HG02610 (cell line): ENCODE results near the gene APOBR.
"Not testable (repeated sequence)": the region's sequence is repeated elsewhere in the genome, so short reads cannot be mapped to it uniquely, and the experiment has no call there.

Experiments used
- ATAC-seq: cut with Tn5 transposase; IDR thresholded peaks from one replicate; pipeline ENCODE4 v1.9.1; 2021; ENCODE audit warnings: mild to moderate bottlenecking, moderate library complexity; ENCODE audit not compliant: unreplicated experiment

APOBR gene

GRCh38 chr16:28498666-28499381 lies 4.4 kb downstream of the APOBR start:
- ATAC-seq = no peak

GRCh38 chr16:28499854-28500253 lies 5.4 kb downstream of the APOBR start:
- no peak for ATAC-seq

- not testable (repeated sequence) for ATAC-seq
Measured at GRCh38 chr16:28500476-28501180, 6.2 kb downstream of the APOBR start.

DNA sequence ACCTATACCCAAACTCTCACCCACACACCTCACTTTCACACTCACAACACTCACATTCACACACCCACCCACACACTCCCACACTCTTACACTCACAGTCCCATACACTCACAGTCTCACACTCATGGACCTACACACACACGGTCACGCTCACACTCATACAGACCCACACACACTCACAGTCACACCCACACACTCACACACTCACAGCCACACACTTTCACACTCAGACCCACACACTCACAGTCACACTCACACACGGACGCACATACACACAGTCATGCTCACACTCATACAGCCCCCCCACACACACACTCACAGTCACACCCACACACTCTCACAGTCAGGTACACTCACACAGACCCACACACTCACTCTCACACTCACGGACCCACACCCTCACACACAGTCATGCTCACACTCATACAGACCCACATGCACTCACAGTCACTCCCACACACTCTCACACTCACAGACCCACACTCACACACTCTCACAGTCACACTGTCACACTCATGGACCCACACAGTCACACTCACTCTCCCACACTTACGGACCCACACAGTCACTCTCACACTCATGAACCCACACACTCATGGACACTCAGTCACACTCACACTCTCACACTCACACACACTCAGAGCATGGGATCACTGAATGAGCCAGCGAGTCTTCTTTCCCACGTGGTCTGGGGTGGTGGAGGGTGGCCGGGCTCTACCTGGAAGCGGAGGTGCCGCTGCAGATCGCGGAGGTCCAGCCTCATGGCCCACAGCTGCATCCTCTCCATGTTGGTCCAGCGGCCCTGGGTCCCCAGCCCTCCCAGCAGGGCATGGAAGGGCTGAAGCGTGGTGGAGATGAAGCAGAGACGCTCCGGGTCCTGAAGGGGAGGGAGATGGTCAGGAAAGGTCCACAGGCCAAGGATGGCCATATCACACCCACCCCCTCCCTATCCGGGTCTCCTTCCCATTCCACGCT lies 7.1 kb downstream of the APOBR start:
- ATAC-seq = no peak

- no peak for ATAC-seq
Measured at GRCh38 chr16:28502290-28502689, 7.8 kb downstream of the APOBR start.

GRCh38 chr16:28503470-28504259 lies 9.2 kb downstream of the APOBR start:
- no peak for ATAC-seq

DNA sequence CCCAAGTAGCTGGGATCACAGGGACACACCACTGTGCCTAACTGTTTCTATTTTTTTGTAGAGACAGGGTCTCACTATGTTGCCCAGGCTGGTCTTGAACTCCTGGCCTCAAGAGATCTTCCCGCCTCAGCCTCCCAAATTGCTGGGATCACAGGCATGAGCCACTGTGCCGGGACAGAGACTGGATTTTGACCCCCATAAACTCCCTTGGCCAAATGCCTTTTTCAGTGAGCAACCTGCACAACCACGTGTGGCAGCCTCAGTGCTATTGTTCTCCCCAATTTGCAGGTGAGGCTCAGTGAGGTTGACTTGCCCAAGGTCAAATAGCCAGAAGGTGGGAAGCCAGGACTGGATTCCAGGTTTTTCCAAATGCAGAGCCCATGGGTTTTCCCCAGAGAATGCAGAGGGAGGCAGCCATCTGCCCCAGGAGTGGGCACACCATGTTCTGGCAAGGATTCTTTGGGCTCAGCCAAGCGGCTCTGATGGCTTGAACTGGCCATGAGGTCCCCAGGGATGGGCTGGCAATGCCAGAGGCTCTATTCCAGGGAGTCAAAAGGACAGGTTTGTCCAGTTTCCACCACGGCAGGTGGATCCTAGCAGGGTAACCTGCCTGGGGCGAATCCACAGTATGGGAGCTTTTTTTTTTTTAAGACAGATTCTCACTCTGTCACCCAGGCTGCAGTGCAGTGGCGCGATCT lies 10.4 kb downstream of the APOBR start:
- ATAC-seq = no peak

- no peak for ATAC-seq
Measured at GRCh38 chr16:28505489-28506137, 11.2 kb downstream of the APOBR start.

- ATAC-seq = no peak
Measured at GRCh38 chr16:28511031-28511430, 16.6 kb downstream of the APOBR start.

DNA sequence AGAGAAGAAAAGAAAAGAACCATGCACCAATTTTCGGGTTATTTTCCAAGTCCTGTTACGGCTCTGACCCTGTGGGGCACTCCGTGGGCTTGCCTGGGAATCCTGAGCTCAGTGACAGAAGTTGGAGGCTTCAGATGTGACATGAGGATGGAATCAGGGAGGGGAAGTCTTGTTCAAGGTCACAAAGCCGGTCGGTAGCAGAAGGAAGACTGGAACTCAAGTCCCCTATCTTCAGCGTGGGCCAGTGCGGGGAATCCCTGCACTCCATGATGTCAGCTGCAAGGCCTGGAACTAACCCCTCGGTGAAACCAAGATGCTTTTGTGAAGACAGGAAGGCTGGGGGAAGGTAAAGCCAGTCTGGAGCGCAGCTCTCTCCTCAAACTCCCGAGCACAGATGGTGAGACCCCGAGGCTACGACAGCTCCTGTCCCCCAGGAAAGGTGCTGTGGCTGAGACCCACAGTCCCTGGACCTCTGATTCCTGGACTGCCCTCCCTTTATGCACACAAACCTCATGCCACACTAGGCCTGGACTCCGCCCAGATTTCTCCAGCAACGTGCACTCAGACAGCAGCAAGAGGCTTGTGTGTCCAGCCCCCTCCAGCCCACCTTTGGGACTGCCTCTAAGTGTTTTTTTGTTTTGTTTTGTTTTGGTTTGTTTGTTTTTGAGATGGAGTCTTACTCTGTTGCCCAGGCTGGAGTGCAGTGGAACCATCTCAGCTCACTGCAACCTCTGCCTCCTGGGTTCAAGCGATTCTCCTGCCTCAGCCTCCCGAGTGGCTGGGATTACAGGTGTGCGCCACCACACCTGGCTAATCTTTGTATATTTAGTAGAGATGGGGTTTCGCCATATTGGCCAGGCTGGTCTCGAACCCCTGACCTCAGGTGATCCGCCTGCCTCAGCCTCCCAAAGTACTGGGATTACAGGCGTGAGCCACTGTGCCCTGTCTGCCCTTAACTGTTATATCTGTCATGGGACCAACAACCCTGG lies 17.7 kb downstream of the APOBR start:
- no peak for ATAC-seq

DNA sequence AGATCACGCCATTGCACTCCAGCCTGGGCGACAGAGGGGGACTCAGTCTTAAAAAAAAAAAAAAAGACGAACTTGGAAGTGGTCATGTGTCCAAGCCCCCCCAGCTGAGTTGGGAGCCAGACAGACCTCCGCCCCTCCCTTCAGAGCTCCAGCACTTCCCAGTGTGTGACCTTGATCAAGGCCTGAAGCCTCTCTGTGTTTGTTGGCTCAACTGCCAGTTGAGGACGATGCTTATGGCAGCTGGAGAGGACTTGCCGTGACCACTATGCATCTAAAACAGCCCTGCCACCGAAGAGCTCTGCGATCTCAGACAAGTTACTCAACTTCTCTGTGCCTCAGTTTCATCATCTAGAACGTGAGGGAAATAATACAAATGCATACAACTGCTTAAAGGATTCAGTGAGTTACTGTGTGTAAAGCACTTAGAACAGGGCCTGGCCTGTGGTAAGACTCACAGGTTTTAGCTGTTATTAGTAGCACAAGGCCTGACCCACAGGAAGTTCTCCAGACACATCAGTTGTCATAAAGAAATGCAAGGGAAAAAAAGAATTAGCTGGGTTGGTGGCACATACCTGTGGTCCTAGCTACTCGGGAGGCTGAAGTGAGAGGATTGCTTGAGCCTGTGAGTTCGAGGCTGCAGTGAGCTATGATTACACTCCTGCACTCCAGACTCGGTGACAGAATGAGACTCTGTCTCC lies 19.2 kb downstream of the APOBR start:
- ATAC-seq = no peak

GRCh38 chr16:28514246-28514645 lies 19.8 kb downstream of the APOBR start:
- no peak for ATAC-seq

- no peak for ATAC-seq
Measured at GRCh38 chr16:28520672-28521071, 26.2 kb downstream of the APOBR start.

DNA sequence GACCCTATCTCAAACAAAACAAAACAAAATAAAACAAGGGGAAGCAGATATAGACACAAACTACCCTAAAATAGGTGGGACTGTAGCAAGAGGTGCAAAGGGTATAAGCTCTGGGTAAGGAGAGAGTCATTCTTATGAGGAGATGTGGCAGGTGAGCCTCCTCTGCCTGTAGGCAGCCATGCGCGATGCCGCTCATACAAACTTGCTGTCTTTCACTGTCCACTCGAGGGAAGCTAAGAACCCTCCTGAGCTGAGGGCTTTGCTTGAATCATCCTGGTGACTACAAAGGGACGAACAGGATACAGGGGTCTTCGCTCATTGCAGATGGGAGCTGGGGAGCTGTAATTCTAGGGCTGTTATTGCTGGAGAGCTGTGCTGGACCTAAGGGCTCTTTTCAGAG lies 27.0 kb downstream of the APOBR start:
- no peak for ATAC-seq

GRCh38 chr16:28522792-28523191 lies 28.3 kb downstream of the APOBR start:
- no peak for ATAC-seq

DNA sequence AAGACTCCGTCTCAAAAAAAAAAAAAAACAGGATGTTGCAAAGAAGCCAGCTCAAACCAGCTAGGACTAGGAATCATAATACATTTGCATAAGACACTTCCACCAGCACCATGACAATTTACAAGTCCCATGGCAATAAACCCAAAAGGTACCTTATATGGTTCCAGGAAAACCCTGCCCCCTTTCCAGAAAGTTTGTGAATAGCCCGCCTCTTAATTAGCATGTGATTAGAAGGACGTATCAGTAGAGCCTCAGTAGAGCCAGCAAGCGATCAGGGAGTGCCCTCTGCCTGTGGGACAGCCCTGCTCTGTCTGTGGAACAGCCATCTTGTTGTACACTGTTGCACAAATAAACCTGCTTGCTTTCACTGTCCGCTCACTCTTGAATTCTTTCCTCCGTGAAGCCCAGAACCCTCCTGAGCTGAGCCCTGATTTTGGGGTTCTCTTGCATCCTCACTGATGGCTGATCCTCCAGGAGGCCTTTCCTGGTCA lies 30.3 kb downstream of the APOBR start:
- ATAC-seq = no peak
